ENCODE results near the gene PRR14L. TPM values are rescaled to one million over a fixed set of nuclear protein-coding genes. Genes with fewer than 3 reads are reported as not detected.
A peak's percentile ranks its signal among the peaks of the same experiment; 100 is the strongest.

Gene PRR14L
- polyA plus RNA-seq, 1 of the 3 experiments (the other 2 are of a cell fraction): 5.9 TPM

DNA sequence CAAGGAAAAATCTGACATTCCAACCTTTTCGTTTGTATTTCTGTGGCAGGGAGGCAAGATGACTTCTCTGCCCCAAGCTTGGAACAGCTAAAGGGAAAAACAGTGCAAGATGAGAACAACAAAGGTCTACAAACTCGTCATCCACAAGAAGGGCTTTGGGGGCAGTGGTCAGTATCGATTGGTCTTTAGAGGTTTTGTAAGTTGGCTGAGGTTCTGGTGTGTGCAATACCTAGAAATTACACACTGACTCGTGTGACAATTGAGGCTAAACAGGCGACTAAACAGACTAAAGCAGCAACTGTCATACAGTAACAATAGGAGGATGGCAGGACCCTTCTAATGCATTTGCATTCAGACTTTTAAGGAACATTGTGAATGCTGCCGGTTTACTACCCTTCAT is 4.9 kb upstream of the PRR14L start:
- peak overlapping the region; percentile 76; the same call in 1 of the 2 replicates for H3K9ac ChIP-seq
- H3K79me2 ChIP-seq (ENCODE audit: insufficient read depth): peaks cover 6% of the 10 kb centered on the region
- 0 out of 2 replicates have a peak overlapping the region, but pooled peaks have one; percentile 83 for H2AFZ ChIP-seq (ENCODE audit: low read depth)
- H3K9me3 ChIP-seq: no peaks in the 10 kb centered on the region
- ChIA-PET POLR2A (interaction anchor here (0.6 kb wide), 1 partner anchor 1119 kb away, joined by 8 read pairs; the partner anchor contains the start of gene SLC35E4), CTCF (interaction anchor here (0.6 to 3.8 kb wide), 2 partner anchors 89 to 1268 kb away, joined by 3 to 21 read pairs; no protein-coding TSS in a partner anchor)
- no peaks in the 10 kb centered on the region for H3K36me3 ChIP-seq (replicated peaks in 1 of 2; ENCODE audit: control insufficient read depth in 1 of 2, insufficient read depth in 2 of 2, low read length in 1 of 2)
- peak overlapping the region; percentile 81 to 84 for H3K4me3 ChIP-seq (ENCODE audit: low read depth in 2 of 2, low read length in 1 of 2)
- peaks cover 5 to 26% of the 10 kb centered on the region in 2 experiments for H3K4me1 ChIP-seq (ENCODE audit: control insufficient read depth in 1 of 2, insufficient read depth in 2 of 2, low read depth in 1 of 2, low read length in 1 of 2)
- H3K4me2 ChIP-seq: peak overlapping the region; percentile 86
- 42% methylated on average over 6 of the region's 6 CpGs for WGBS (ENCODE audit: low lambda C conversion rate)
- no peaks in the 10 kb centered on the region for H4K20me1 ChIP-seq (ENCODE audit: insufficient read depth)
- H3F3A ChIP-seq (replicated peaks; ENCODE audit: insufficient read depth): peaks cover 14% of the 10 kb centered on the region
- H3K9me2 ChIP-seq: no peaks in the 10 kb centered on the region
- no peak for TF ChIP-seq EP300 (IDR thresholded peaks at IDR 0.05; ENCODE audit: borderline replicate concordance in 1 of 2, low read depth in 1 of 2, low read length in 1 of 2)
- TF ChIP-seq TCF12 (IDR thresholded peaks at IDR 0.05): no peak
- TF ChIP-seq GATA2 (CRISPR knock-in tag; IDR thresholded peaks at IDR 0.05): no peak
- TF ChIP-seq, protein P1, sequence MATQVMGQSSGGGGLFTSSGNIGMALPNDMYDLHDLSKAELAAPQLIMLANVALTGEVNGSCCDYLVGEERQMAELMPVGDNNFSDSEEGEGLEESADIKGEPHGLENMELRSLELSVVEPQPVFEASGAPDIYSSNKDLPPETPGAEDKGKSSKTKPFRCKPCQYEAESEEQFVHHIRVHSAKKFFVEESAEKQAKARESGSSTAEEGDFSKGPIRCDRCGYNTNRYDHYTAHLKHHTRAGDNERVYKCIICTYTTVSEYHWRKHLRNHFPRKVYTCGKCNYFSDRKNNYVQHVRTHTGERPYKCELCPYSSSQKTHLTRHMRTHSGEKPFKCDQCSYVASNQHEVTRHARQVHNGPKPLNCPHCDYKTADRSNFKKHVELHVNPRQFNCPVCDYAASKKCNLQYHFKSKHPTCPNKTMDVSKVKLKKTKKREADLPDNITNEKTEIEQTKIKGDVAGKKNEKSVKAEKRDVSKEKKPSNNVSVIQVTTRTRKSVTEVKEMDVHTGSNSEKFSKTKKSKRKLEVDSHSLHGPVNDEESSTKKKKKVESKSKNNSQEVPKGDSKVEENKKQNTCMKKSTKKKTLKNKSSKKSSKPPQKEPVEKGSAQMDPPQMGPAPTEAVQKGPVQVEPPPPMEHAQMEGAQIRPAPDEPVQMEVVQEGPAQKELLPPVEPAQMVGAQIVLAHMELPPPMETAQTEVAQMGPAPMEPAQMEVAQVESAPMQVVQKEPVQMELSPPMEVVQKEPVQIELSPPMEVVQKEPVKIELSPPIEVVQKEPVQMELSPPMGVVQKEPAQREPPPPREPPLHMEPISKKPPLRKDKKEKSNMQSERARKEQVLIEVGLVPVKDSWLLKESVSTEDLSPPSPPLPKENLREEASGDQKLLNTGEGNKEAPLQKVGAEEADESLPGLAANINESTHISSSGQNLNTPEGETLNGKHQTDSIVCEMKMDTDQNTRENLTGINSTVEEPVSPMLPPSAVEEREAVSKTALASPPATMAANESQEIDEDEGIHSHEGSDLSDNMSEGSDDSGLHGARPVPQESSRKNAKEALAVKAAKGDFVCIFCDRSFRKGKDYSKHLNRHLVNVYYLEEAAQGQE (IDR thresholded peaks at IDR 0.05; ENCODE audit: low read depth, low read length): no peak
- TF ChIP-seq, protein P2, sequence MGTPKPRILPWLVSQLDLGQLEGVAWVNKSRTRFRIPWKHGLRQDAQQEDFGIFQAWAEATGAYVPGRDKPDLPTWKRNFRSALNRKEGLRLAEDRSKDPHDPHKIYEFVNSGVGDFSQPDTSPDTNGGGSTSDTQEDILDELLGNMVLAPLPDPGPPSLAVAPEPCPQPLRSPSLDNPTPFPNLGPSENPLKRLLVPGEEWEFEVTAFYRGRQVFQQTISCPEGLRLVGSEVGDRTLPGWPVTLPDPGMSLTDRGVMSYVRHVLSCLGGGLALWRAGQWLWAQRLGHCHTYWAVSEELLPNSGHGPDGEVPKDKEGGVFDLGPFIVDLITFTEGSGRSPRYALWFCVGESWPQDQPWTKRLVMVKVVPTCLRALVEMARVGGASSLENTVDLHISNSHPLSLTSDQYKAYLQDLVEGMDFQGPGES (IDR thresholded peaks at IDR 0.05; ENCODE audit: low read depth, low read length): no peak
- TF ChIP-seq, protein P3, sequence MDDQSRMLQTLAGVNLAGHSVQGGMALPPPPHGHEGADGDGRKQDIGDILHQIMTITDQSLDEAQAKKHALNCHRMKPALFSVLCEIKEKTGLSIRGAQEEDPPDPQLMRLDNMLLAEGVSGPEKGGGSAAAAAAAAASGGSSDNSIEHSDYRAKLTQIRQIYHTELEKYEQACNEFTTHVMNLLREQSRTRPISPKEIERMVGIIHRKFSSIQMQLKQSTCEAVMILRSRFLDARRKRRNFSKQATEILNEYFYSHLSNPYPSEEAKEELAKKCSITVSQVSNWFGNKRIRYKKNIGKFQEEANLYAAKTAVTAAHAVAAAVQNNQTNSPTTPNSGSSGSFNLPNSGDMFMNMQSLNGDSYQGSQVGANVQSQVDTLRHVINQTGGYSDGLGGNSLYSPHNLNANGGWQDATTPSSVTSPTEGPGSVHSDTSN (IDR thresholded peaks at IDR 0.05): no peak
- no peak for TF ChIP-seq FOXJ3 (CRISPR knock-in tag; IDR thresholded peaks at IDR 0.05)
- TF ChIP-seq, protein P4, sequence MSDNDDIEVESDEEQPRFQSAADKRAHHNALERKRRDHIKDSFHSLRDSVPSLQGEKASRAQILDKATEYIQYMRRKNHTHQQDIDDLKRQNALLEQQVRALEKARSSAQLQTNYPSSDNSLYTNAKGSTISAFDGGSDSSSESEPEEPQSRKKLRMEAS (IDR thresholded peaks at IDR 0.05; ENCODE audit: low read depth): no peak
- no peak for TF ChIP-seq RXRA (IDR thresholded peaks at IDR 0.05; ENCODE audit: borderline replicate concordance, low read depth)
- TF ChIP-seq, protein P5, sequence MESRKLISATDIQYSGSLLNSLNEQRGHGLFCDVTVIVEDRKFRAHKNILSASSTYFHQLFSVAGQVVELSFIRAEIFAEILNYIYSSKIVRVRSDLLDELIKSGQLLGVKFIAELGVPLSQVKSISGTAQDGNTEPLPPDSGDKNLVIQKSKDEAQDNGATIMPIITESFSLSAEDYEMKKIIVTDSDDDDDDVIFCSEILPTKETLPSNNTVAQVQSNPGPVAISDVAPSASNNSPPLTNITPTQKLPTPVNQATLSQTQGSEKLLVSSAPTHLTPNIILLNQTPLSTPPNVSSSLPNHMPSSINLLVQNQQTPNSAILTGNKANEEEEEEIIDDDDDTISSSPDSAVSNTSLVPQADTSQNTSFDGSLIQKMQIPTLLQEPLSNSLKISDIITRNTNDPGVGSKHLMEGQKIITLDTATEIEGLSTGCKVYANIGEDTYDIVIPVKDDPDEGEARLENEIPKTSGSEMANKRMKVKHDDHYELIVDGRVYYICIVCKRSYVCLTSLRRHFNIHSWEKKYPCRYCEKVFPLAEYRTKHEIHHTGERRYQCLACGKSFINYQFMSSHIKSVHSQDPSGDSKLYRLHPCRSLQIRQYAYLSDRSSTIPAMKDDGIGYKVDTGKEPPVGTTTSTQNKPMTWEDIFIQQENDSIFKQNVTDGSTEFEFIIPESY (IDR thresholded peaks at IDR 0.05; ENCODE audit: borderline replicate concordance, low read depth): no peak
- H3K27me3 ChIP-seq (ENCODE audit: insufficient read depth): no peaks in the 10 kb centered on the region
- H3K27ac ChIP-seq (ENCODE audit: low read depth in 2 of 2, low read length in 1 of 2): peak overlapping the region in 1 of 2 experiments; percentile 92; a peak in 1 of 4 replicates
- no peak for DNase-seq
